K562 (cell line): ENCODE data around the gene UBE2O.

Experiments
- ARID4B ChIP-seq: sonication (generic); formaldehyde crosslinking; IDR thresholded peaks from 2 replicates; pipeline ENCODE4 v1.8.0; 2022; ENCODE audit warnings: mild to moderate bottlenecking, missing genetic modification reagents
- CTCF ChIP-seq, 3 experiments: IDR thresholded peaks in 2 of 3; conservative IDR thresholded peaks in 1 of 3; 2 replicates each; pipeline ENCODE4 v1.5.1; 2011 to 2012; ENCODE audit warnings: low read length in 3 of 3, mild to moderate bottlenecking in 3 of 3, control low read depth in 2 of 3, improper control_type of control experiment in 1 of 3, inconsistent platforms in 1 of 3, low read depth in 1 of 3, mixed read lengths in 1 of 3, moderate library complexity in 1 of 3; ENCODE audit not compliant: insufficient read depth in 2 of 3
- ESRRA ChIP-seq: fragments of 450-650 bp; IDR thresholded peaks from 2 replicates; pipeline ENCODE4 v1.6.1; 2014; ENCODE audit warnings: low read depth, mild to moderate bottlenecking, moderate library complexity, borderline replicate concordance
- EZH2 ChIP-seq: IDR thresholded peaks from 2 replicates; pipeline ENCODE4 v1.6.1; 2012; ENCODE audit warnings: low read depth, mild to moderate bottlenecking, inconsistent platforms, low read length, borderline replicate concordance
- KDM4B ChIP-seq, 2 experiments: fragments of 450-650 bp in 1 of 2; sonication (generic) in 1 of 2; IDR thresholded peaks; 2 replicates each; pipeline ENCODE4 v1.6.1; 2016 to 2017; ENCODE audit warnings: borderline replicate concordance in 2 of 2, antibody characterized with exemption in 1 of 2, low read depth in 1 of 2, mild to moderate bottlenecking in 1 of 2
- MAX ChIP-seq: sonication (generic); formaldehyde crosslinking; IDR thresholded peaks from 2 replicates; pipeline ENCODE4 v1.9.0; 2022; ENCODE audit warnings: mild to moderate bottlenecking, missing genetic modification reagents
- POLR2A ChIP-seq: fragments of 450-650 bp; conservative IDR thresholded peaks from 2 replicates; pipeline ENCODE4 v1.6.1; 2016
- SP1 ChIP-seq: sonication (generic); formaldehyde crosslinking; IDR thresholded peaks from 2 replicates; pipeline ENCODE4 v1.8.1; 2022; ENCODE audit warnings: mild to moderate bottlenecking, missing genetic modification reagents
- USF2 ChIP-seq: sonication (generic); formaldehyde crosslinking; IDR thresholded peaks from 2 replicates; pipeline ENCODE4 v1.5.0; 2020; ENCODE audit warnings: missing genetic modification reagents
- ZNF766 ChIP-seq: fragments of 200-800 bp; sonication (Bioruptor generic); conservative IDR thresholded peaks from 2 replicates; pipeline ENCODE4 v1.6.1; 2016; ENCODE audit warnings: missing genetic modification characterization, missing compliant biosample characterization

DNA sequence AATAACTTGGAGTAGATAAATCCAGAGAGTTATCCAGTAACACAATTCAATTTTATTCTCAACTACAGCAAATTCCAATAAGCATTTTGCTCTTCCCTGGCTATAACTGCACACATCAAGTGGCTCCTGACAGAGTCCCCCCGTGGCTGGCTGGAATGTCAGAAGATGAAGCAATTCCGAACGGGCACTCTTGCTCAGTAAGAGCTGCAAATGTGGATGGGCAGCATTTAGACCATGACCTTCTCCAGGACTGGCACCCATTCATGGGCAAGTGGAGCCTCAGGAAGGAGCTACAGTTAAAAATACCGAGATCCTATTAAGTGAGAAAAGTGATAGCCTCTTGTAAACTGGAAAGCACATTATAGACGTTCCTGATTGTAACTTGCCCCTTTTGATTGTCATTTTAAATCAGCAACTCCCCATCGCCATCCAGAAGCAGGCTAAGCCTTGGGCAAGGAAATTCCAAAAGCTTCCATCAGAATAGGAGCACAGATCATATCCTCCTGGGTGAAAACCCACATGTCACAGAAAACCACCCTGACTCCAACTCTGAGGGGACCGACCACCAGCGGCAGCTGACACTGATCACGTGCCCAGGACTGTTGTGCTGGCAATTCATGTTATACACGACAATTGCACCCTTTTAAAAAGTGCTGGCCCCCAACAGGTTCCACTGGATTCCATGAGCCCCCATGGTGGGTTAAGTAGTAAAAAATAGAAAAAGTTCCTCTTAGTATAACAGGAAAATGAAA, 7.1 kb downstream of the UBE2O start:
- TF ChIP-seq EZH2 (no peak), CTCF (IDR thresholded peaks at IDR 0.05 in 2 of 3, conservative IDR thresholded peaks at IDR 0.05 in 1 of 3; ENCODE audit: insufficient read depth in 2 of 3, low read depth in 1 of 3, low read length in 3 of 3) (no peak), MAX (CRISPR knock-in tag) (no peak), ESRRA (no peak), POLR2A (no peak), ARID4B (CRISPR knock-in tag) (no peak), USF2 (CRISPR knock-in tag) (peak; percentile 57), KDM4B (IDR thresholded peaks at IDR 0.05; ENCODE audit: borderline replicate concordance in 2 of 2, low read depth in 1 of 2) (no peak), ZNF766 (CRISPR knock-in tag) (no peak), SP1 (CRISPR knock-in tag) (no peak)
